HUES6 (cell line): ENCODE measurements around the gene IL3RA.
"Not testable (repeated sequence)": the region's sequence is repeated elsewhere in the genome, so short reads cannot be mapped to it uniquely, and the experiment has no call there.

Source experiments
- H3K27ac ChIP-seq: 2 replicates; pipeline ENCODE4 v1.7.0; 2013; ENCODE audit warnings: low read depth, mild to moderate bottlenecking, low read length, inconsistent platforms
- H3K27me3 ChIP-seq: 2 replicates; pipeline ENCODE4 v1.6.1; 2013; ENCODE audit warnings: low read length; ENCODE audit not compliant: control insufficient read depth, insufficient read depth
- H3K36me3 ChIP-seq: 2 replicates; pipeline ENCODE4 v1.6.1; 2013; ENCODE audit warnings: low read length; ENCODE audit not compliant: control insufficient read depth, insufficient read depth
- H3K4me1 ChIP-seq: 2 replicates; pipeline ENCODE4 v1.6.1; 2013; ENCODE audit warnings: low read length; ENCODE audit not compliant: control insufficient read depth, insufficient read depth
- H3K4me3 ChIP-seq: 2 replicates; pipeline ENCODE4 v1.5.1; 2013; ENCODE audit warnings: low read depth, low read length
- H3K9ac ChIP-seq: one replicate; pipeline ENCODE4 v1.6.1; 2013; ENCODE audit warnings: mild to moderate bottlenecking, low read length
- H3K9me3 ChIP-seq: 2 replicates; pipeline ENCODE4 v1.6.1; 2013; ENCODE audit warnings: low read depth, low read length; ENCODE audit not compliant: control insufficient read depth, insufficient read depth

The IL3RA gene

GRCh38 chrX:1358793-1359476, 22.4 kb downstream of the IL3RA start:
- peaks cover 5% of the 10 kb centered on the region for H3K9me3 ChIP-seq
- H3K4me3 ChIP-seq, result no peak overlapping the region
- H3K36me3 ChIP-seq, result peaks cover 16% of the 10 kb centered on the region
- no peaks in the 10 kb centered on the region for H3K27me3 ChIP-seq
- no peak overlapping the region for H3K27ac ChIP-seq
- peaks cover 8% of the 10 kb centered on the region for H3K4me1 ChIP-seq
- H3K9ac ChIP-seq, result no peak overlapping the region

- no peak overlapping the region for H3K27ac ChIP-seq
Measured at GRCh38 chrX:1359477-1359873, 22.9 kb downstream of the IL3RA start.

GRCh38 chrX:1360171-1360570, 23.6 kb downstream of the IL3RA start:
- Histone ChIP-seq H3K27me3 (no peaks in the 10 kb centered on the region), H3K9ac (no peak overlapping the region), H3K9me3 (peaks cover 5% of the 10 kb centered on the region), H3K4me1 (peaks cover 8% of the 10 kb centered on the region), H3K4me3 (no peak overlapping the region), H3K36me3 (peaks cover 16% of the 10 kb centered on the region), H3K27ac (no peak overlapping the region)

More at GRCh38 chrX:1359477-1359873, 22.9 kb downstream of the IL3RA start:
- H3K4me1 ChIP-seq, result peaks cover 8% of the 10 kb centered on the region
- H3K9me3 ChIP-seq, result peaks cover 5% of the 10 kb centered on the region
- no peaks in the 10 kb centered on the region for H3K27me3 ChIP-seq
- no peak overlapping the region for H3K4me3 ChIP-seq
- peaks cover 16% of the 10 kb centered on the region for H3K36me3 ChIP-seq
- no peak overlapping the region for H3K9ac ChIP-seq

- Histone ChIP-seq H3K4me1 (no peaks in the 10 kb centered on the region), H3K27ac (no peak overlapping the region), H3K36me3 (peaks cover 16% of the 10 kb centered on the region), H3K4me3 (no peak overlapping the region), H3K9ac (no peak overlapping the region), H3K9me3 (peaks cover 5% of the 10 kb centered on the region), H3K27me3 (no peaks in the 10 kb centered on the region)
Measured at GRCh38 chrX:1361275-1361674, 24.7 kb downstream of the IL3RA start.

GRCh38 chrX:1361910-1362309, 25.3 kb downstream of the IL3RA start:
- Histone ChIP-seq H3K27me3 (no peaks in the 10 kb centered on the region), H3K27ac (no peak overlapping the region), H3K36me3 (peaks cover 16% of the 10 kb centered on the region), H3K4me3 (no peak overlapping the region), H3K9ac (no peak overlapping the region), H3K4me1 (no peaks in the 10 kb centered on the region), H3K9me3 (peaks cover 5% of the 10 kb centered on the region)

GRCh38 chrX:1366363-1366762, 29.8 kb downstream of the IL3RA start:
- not testable (repeated sequence) for H3K9me3 ChIP-seq, H3K36me3 ChIP-seq, H3K4me1 ChIP-seq, H3K4me3 ChIP-seq, H3K9ac ChIP-seq, H3K27ac ChIP-seq, H3K27me3 ChIP-seq

- H3K36me3 ChIP-seq, result no peaks in the 10 kb centered on the region
- no peaks in the 10 kb centered on the region for H3K4me1 ChIP-seq
- no peak overlapping the region for H3K27ac ChIP-seq
- no peak overlapping the region for H3K4me3 ChIP-seq
- no peak overlapping the region for H3K9ac ChIP-seq
- no peaks in the 10 kb centered on the region for H3K9me3 ChIP-seq
- H3K27me3 ChIP-seq, result no peaks in the 10 kb centered on the region
Measured at GRCh38 chrX:1368385-1368698, 31.8 kb downstream of the IL3RA start.

- peaks cover 9% of the 10 kb centered on the region; the same call in 1 of the 2 replicates for H3K36me3 ChIP-seq
- no peaks in the 10 kb centered on the region for H3K27me3 ChIP-seq
- no peak overlapping the region for H3K9ac ChIP-seq
- no peak overlapping the region for H3K27ac ChIP-seq
- no peaks in the 10 kb centered on the region for H3K9me3 ChIP-seq
- 0 out of 2 replicates have a peak, but pooled peaks cover 4% of the 10 kb centered on the region for H3K4me1 ChIP-seq
- H3K4me3 ChIP-seq, result no peak overlapping the region
Measured at GRCh38 chrX:1378306-1378759, 41.7 kb downstream of the IL3RA start.

GRCh38 chrX:1380672-1381233, 44.2 kb downstream of the IL3RA start:
- Histone ChIP-seq H3K27me3 (no peaks in the 10 kb centered on the region), H3K27ac (no peak overlapping the region), H3K4me1 (0 out of 2 replicates have a peak, but pooled peaks cover 4% of the 10 kb centered on the region), H3K4me3 (no peak overlapping the region), H3K36me3 (peaks cover 31% of the 10 kb centered on the region), H3K9ac (no peak overlapping the region), H3K9me3 (no peaks in the 10 kb centered on the region)

GRCh38 chrX:1384658-1385252, 48.2 kb downstream of the IL3RA start:
- Histone ChIP-seq H3K27me3 (no peaks in the 10 kb centered on the region), H3K4me3 (no peak overlapping the region), H3K4me1 (0 out of 2 replicates have a peak, but pooled peaks cover 4% of the 10 kb centered on the region), H3K27ac (no peak overlapping the region), H3K9ac (no peak overlapping the region), H3K36me3 (peaks cover 71% of the 10 kb centered on the region), H3K9me3 (no peaks in the 10 kb centered on the region)
